H9 (cell line): Measurements from ENCODE around the gene FAM9C. TPM values are rescaled to one million over a fixed set of nuclear protein-coding genes. Genes with fewer than 3 reads are reported as not detected.

Experiments
- DNase-seq: peaks from one replicate; pipeline ENCODE4 v3.0.0-alpha.2; 2017
- H2AFZ ChIP-seq: one replicate; pipeline ENCODE4 v1.6.1; 2013; ENCODE audit warnings: mild to moderate bottlenecking, low read length, control low read depth, moderate library complexity
- H2AK5ac ChIP-seq: 2 replicates; pipeline ENCODE4 v1.6.1; 2013; ENCODE audit warnings: low read length, control low read depth, mixed read lengths; ENCODE audit not compliant: insufficient read length
- H2BK120ac ChIP-seq: one replicate; pipeline ENCODE4 v1.6.1; 2013; ENCODE audit warnings: low read depth, mild to moderate bottlenecking, low read length, control low read depth, inconsistent platforms; ENCODE audit not compliant: poor library complexity, severe bottlenecking
- H2BK12ac ChIP-seq: 2 replicates; pipeline ENCODE4 v1.6.1; 2013; ENCODE audit warnings: low read length, control low read depth, mixed read lengths, low read depth; ENCODE audit not compliant: insufficient read length
- H2BK15ac ChIP-seq: 2 replicates; pipeline ENCODE4 v1.6.1; 2013; ENCODE audit warnings: low read depth, low read length, control low read depth
- H2BK20ac ChIP-seq: one replicate; pipeline ENCODE4 v1.6.1; 2013; ENCODE audit warnings: low read depth, mild to moderate bottlenecking, low read length, control low read depth, inconsistent platforms; ENCODE audit not compliant: poor library complexity, severe bottlenecking
- H2BK5ac ChIP-seq: 2 replicates; pipeline ENCODE4 v1.6.1; 2013; ENCODE audit warnings: low read length, control low read depth, mixed read lengths; ENCODE audit not compliant: insufficient read length
- H3K14ac ChIP-seq: 2 replicates; pipeline ENCODE4 v1.6.1; 2013; ENCODE audit warnings: low read length, control low read depth; ENCODE audit not compliant: insufficient read depth
- H3K18ac ChIP-seq: 2 replicates; pipeline ENCODE4 v1.6.1; 2013; ENCODE audit warnings: low read depth, mild to moderate bottlenecking, mixed read lengths, low read length, control low read depth; ENCODE audit not compliant: insufficient read length
- H3K23ac ChIP-seq: 2 replicates; pipeline ENCODE4 v1.6.1; 2013; ENCODE audit warnings: low read length, control low read depth, mixed read lengths, low read depth; ENCODE audit not compliant: insufficient read length
- H3K23me2 ChIP-seq: 2 replicates; pipeline ENCODE4 v1.6.1; 2013; ENCODE audit warnings: low read depth, mild to moderate bottlenecking, mixed read lengths, low read length, control low read depth; ENCODE audit not compliant: insufficient read length, poor library complexity, severe bottlenecking
- H3K27ac ChIP-seq: 2 replicates; pipeline ENCODE4 v1.5.1; 2013; ENCODE audit warnings: low read length, control low read depth, mixed read lengths, low read depth; ENCODE audit not compliant: insufficient read length
- H3K27me3 ChIP-seq: 2 replicates; pipeline ENCODE4 v1.6.1; 2013; ENCODE audit warnings: low read length, control low read depth, inconsistent platforms; ENCODE audit not compliant: insufficient read depth
- H3K4ac ChIP-seq: 2 replicates; pipeline ENCODE4 v1.6.1; 2013; ENCODE audit warnings: low read depth, mild to moderate bottlenecking, control low read depth, inconsistent platforms, low read length, moderate library complexity
- H3K4me1 ChIP-seq: 2 replicates; pipeline ENCODE4 v1.6.1; 2013; ENCODE audit warnings: low read length, control low read depth, inconsistent platforms; ENCODE audit not compliant: insufficient read depth
- H3K4me2 ChIP-seq: 2 replicates; pipeline ENCODE4 v1.6.1; 2013; ENCODE audit warnings: low read length, control low read depth, mixed read lengths; ENCODE audit not compliant: insufficient read length, insufficient read depth
- H3K56ac ChIP-seq: 2 replicates; pipeline ENCODE4 v1.6.1; 2013; ENCODE audit warnings: low read depth, mild to moderate bottlenecking, mixed read lengths, low read length, control low read depth; ENCODE audit not compliant: insufficient read length
- H3K79me1 ChIP-seq: 2 replicates; pipeline ENCODE4 v1.6.1; 2013; ENCODE audit warnings: low read depth, mild to moderate bottlenecking, moderate library complexity, low read length, control low read depth, inconsistent platforms; ENCODE audit not compliant: insufficient read depth, poor library complexity, severe bottlenecking
- H3K79me2 ChIP-seq: 2 replicates; pipeline ENCODE4 v1.6.1; 2013; ENCODE audit warnings: low read length, control low read depth, inconsistent platforms; ENCODE audit not compliant: insufficient read depth
- H3K9ac ChIP-seq: 2 replicates; pipeline ENCODE4 v1.6.1; 2013; ENCODE audit warnings: low read length, control low read depth, mixed read lengths; ENCODE audit not compliant: insufficient read length; ENCODE audit errors: extremely low read depth
- H3K9me3 ChIP-seq: one replicate; pipeline ENCODE4 v1.6.1; 2013; ENCODE audit warnings: low read depth, low read length, inconsistent platforms; ENCODE audit not compliant: control insufficient read depth
- H3T11ph ChIP-seq: one replicate; pipeline ENCODE4 v1.6.1; 2013; ENCODE audit warnings: mild to moderate bottlenecking, low read length, control low read depth, inconsistent platforms
- H4K20me1 ChIP-seq: one replicate; pipeline ENCODE4 v1.6.1; 2013; ENCODE audit not compliant: control insufficient read depth, insufficient read length, insufficient read depth
- H4K5ac ChIP-seq: 2 replicates; pipeline ENCODE4 v1.6.1; 2013; ENCODE audit warnings: low read depth, mild to moderate bottlenecking, mixed read lengths, low read length, control low read depth; ENCODE audit not compliant: insufficient read length
- H4K8ac ChIP-seq: replicated peaks from 2 replicates; pipeline ENCODE4 v1.6.1; 2013; ENCODE audit warnings: low read length, control low read depth, mixed read lengths, low read depth; ENCODE audit not compliant: insufficient read length
- H4K91ac ChIP-seq: 2 replicates; pipeline ENCODE4 v1.6.1; 2013; ENCODE audit warnings: low read depth, mild to moderate bottlenecking, moderate library complexity, mixed read lengths, low read length, control low read depth; ENCODE audit not compliant: insufficient read length
- H3K27ac Mint-ChIP-seq, 3 experiments: 2 replicates in 2 of 3; 3 replicates in 1 of 3; pipeline ENCODE4 v1.8.0; 2020 to 2021; ENCODE audit warnings: mixed read lengths in 3 of 3, mild to moderate bottlenecking in 1 of 3, moderate library complexity in 1 of 3
- H3K27me3 Mint-ChIP-seq: 2 replicates; pipeline ENCODE4 v1.8.0; 2021; ENCODE audit warnings: low read depth, mild to moderate bottlenecking, moderate library complexity, mixed read lengths
- H3K36me3 Mint-ChIP-seq, 3 experiments: 2 replicates in 2 of 3; 3 replicates in 1 of 3; pipeline ENCODE4 v1.8.0; 2020 to 2021; ENCODE audit warnings: low read depth in 3 of 3, mixed read lengths in 3 of 3; ENCODE audit not compliant: insufficient read depth in 1 of 3
- H3K4me1 Mint-ChIP-seq, 2 experiments: 2 replicates each; pipeline ENCODE4 v1.8.0; 2020; ENCODE audit warnings: mixed read lengths in 2 of 2
- H3K4me3 Mint-ChIP-seq, 2 experiments: 2 replicates in 1 of 2; 3 replicates in 1 of 2; pipeline ENCODE4 v1.8.0; 2020 to 2021; ENCODE audit warnings: mild to moderate bottlenecking in 2 of 2, mixed read lengths in 2 of 2, moderate library complexity in 1 of 2
- H3K9me3 Mint-ChIP-seq, 2 experiments: 2 replicates in 1 of 2; 3 replicates in 1 of 2; pipeline ENCODE4 v1.8.0; 2020; ENCODE audit warnings: mild to moderate bottlenecking in 2 of 2, mixed read lengths in 2 of 2, moderate library complexity in 1 of 2
- CTCF ChIP-seq: fragments of 200-600 bp; sonication (generic); conservative IDR thresholded peaks from 3 replicates; pipeline ENCODE4 v1.8.0; 2021; ENCODE audit warnings: antibody characterized with exemption, mild to moderate bottlenecking
- WGBS: extraction: QIAGEN DNeasy Blood & Tissue Kit; methylation state at CpG from one replicate; pipeline ENCODE4 v1.1.7; 2013; ENCODE audit warnings: missing lambda C conversion rate, low lambda C conversion rate, mixed read lengths; ENCODE audit not compliant: insufficient read length; ENCODE audit errors: extremely low coverage; 5-methylcytosine and 5-hydroxymethylcytosine counted together
- total RNA-seq: library from RNA; stranded (reverse); gene quantifications from 2 replicates; pipeline ENCODE4 v1.2.1, GENCODE V29; 2021

The FAM9C gene
- total RNA-seq, 1 experiment from 2014 or later, result not detected

GRCh38 chrX:13015536-13016236, 28.7 kb downstream of the FAM9C start:
- no CpG with 5 or more reads among the region's 3 CpGs for WGBS

More at GRCh38 chrX:13015536-13016236, 28.7 kb downstream of the FAM9C start:
- Histone ChIP-seq H3T11ph (no peak overlapping the region), H2BK5ac (no peak overlapping the region), H4K20me1 (no peaks in the 10 kb centered on the region), H3K27ac (no peak overlapping the region), H3K9ac (no peak overlapping the region), H3K14ac (no peak overlapping the region), H3K4me2 (no peak overlapping the region), H3K79me1 (no peaks in the 10 kb centered on the region), H3K23ac (no peak overlapping the region), H3K9me3 (no peaks in the 10 kb centered on the region), H2BK20ac (no peak overlapping the region), H3K23me2 (no peaks in the 10 kb centered on the region), H4K91ac (no peak overlapping the region), H4K5ac (no peak overlapping the region), H3K79me2 (no peaks in the 10 kb centered on the region), H3K18ac (no peak overlapping the region), H3K4me1 (no peaks in the 10 kb centered on the region), H3K56ac (no peak overlapping the region), H3K4ac (no peak overlapping the region), H4K8ac (no peak overlapping the region), H2AFZ (no peak overlapping the region), H2AK5ac (no peak overlapping the region), H3K27me3 (no peaks in the 10 kb centered on the region), H2BK12ac (no peak overlapping the region), H2BK15ac (no peak overlapping the region), H2BK120ac (no peak overlapping the region)
- Mint-ChIP-seq H3K27me3 (0 out of 2 replicates have a peak, but pooled peaks cover 2% of the 10 kb centered on the region), H3K9me3 (peaks cover 56 to 71% of the 10 kb centered on the region in 2 experiments), H3K4me3 (no peak overlapping the region), H3K4me1 (peaks cover 21 to 25% of the 10 kb centered on the region in 2 experiments), H3K27ac (peak overlapping the region in 1 of 3 experiments; percentile 21; a peak in 1 of 7 replicates), H3K36me3 (peaks cover 2 to 5% (median 5%) of the 10 kb centered on the region in 3 experiments; a peak in 2 of 7 replicates)
- TF ChIP-seq CTCF, result no peak
- no peak for DNase-seq
